Ramos (cell line): ENCODE data around the gene PDPN.

Experiments
- in situ Hi-C: fragments of 300-500 bp; cut with MboI; formaldehyde crosslinking; loops from one replicate; pipeline ENCODE4 v1.14.3; 2022; ENCODE audit warnings: low sequenced_read_pairs; ENCODE audit not compliant: unreplicated experiment

PDPN gene

GRCh38 chr1:13576926-13577325 is 6.7 kb upstream of the PDPN start:
- in situ Hi-C loops = no loop called here

- in situ Hi-C loops = no loop called here
These were observed 5.8 kb upstream of the PDPN start for GRCh38 chr1:13577846-13578245.

- in situ Hi-C loops = no loop called here
These were observed 2.2 kb upstream of the PDPN start for GRCh38 chr1:13581446-13581845.

- in situ Hi-C loops = no loop called here
These were observed 754 bp upstream of the PDPN start for GRCh38 chr1:13582713-13583443.

DNA sequence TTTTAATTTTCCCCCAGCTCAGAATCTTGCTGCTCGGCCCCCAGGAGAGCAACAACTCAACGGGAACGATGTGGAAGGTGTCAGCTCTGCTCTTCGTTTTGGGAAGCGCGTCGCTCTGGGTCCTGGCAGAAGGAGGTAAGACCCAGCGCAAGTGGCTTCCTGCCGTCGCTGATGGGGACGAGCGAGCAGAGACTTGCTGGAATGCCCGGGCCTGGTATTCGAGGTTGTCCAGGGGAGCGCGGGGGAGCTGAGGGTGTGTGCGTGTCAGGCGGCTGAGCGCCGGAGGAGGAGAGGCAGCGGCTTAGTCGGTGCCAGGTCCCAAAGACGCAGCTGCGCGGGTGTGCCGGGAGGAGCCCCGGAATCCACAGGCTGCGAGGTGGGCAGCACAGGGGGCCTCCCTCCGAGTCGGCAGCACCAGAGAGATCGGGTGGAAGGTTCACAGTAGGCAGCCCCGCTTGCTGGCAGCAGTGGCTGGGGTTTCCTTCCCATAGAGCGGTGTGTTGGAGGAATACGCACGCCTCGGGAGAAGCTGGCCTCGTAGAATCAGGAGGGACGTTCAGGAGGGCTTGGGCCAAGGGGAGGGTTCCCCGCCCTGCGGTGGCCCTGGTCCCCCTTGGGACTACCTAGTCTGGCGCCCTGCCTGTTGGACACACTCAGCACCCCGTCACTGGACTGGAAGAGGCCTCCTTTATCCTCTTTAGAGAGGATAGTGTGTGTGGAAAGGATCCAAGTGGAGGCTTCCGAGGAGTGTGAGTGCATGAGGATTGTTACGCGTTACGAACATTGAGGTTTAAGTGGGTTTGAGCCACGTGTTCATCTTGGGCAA is 547 bp downstream of the PDPN start:
- in situ Hi-C loops = no loop called here

GRCh38 chr1:13584876-13585611 is 1.4 kb downstream of the PDPN start:
- in situ Hi-C loops = no loop called here

- in situ Hi-C loops = no loop called here
These were observed 2.0 kb downstream of the PDPN start for GRCh38 chr1:13585612-13585991.

- in situ Hi-C loops = no loop called here
These were observed 2.4 kb downstream of the PDPN start for GRCh38 chr1:13586001-13586400.

DNA sequence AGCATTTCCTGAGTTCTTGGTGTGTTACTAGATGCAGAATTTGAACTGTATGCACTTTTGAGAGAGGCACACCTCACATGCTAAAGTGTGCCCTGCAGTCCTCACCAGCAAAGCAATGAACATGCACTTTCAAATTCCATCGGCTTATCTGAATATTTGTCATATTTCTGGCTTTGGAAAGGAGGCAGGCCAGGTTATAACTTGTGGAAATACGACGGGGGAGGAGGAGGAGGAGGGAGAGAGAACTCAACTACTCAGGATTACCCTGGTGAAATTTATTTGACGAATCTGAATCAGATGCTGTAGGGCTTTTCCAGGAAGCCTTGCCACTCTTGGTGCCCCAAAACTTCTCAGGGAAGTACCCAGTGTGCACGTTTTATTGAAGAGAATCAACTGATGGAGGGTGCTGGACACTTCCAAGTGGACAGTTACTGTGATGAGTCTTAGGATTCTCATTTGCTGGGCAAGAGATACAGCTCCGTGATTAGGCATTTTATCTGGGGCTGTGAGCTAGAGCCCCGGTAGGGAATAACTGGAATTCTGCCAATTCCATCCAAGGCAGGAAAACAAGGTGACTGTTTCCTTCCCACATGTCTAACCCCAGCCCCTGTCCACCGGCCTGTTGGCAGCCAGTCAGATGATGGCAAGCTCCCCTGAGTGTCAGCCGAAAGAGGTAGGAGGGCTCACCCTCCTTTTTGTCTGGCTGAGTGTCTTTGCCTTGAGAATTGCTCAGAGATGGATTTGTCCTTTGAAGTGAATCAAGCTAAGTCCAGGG is 3.8 kb downstream of the PDPN start:
- in situ Hi-C loops = no loop called here

- in situ Hi-C loops = no loop called here
These were observed 5.5 kb downstream of the PDPN start for GRCh38 chr1:13588946-13589796.

- in situ Hi-C loops = no loop called here
These were observed 6.9 kb downstream of the PDPN start for GRCh38 chr1:13590486-13590885.

- in situ Hi-C loops = no loop called here
These were observed 10.0 kb downstream of the PDPN start for GRCh38 chr1:13593511-13594131.

GRCh38 chr1:13595411-13595810 is 11.8 kb downstream of the PDPN start:
- in situ Hi-C loops = no loop called here

DNA sequence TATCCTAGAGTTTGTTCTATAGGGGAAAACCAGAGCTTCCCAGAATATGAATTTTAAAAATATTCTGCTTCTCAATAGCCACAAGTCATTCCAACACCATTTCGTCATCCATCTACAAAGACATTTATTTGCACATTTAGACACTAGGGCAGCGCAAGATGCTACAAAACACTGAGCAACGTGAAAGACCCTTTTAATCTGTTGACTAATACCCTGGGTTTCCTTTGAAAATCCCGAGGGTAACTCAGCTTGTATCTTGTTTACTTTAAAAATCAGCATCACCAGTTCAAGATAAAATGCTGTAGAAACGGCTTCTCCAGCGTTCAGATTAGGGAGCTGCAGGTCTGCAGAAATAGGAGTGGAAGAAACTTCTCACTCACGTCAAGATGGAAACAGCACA is 13.5 kb downstream of the PDPN start:
- in situ Hi-C loops = no loop called here

GRCh38 chr1:13600762-13601453 is 17.3 kb downstream of the PDPN start:
- in situ Hi-C loops = no loop called here

- in situ Hi-C loops = no loop called here
These were observed 20.5 kb downstream of the PDPN start for GRCh38 chr1:13604176-13604575.

DNA sequence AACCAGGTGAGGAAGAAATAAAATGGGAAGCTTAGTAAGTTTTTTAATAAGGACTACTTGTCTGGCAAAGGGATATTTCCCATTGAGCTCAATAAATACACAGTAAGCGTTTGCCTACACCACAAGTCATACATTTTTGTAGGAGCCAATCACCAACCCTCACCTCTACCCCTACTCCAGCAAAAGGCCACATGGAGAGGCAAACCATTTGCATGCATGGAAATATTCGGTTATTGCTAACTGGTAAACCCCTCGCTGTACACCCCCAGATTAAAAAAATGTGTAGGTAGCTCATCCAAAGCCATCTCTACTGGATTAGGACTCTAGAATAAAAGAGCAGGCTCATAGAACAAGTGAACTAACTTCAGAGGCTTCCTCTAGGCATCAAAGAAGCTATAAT is 21.1 kb downstream of the PDPN start:
- in situ Hi-C loops = no loop called here

DNA sequence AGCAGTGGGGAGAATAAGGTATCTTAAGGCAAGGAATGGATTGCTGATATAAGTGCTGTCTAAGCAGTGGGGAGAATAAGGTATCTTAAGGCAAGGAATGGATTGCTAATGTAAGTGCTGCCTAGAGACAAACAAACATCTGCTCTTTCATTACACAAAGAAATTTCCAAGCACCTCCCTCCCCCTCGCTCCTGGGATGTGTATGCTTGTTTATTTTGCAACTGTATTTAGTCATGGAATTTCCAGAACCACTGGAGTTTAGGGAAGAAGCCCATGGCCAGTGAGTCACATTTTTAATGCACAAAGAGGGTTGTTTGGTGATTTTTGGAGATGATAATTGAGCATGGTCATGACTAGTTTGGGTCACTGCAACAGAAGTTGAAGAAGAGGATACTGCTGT is 21.5 kb downstream of the PDPN start:
- in situ Hi-C loops = no loop called here
